HCT116 (cell line): Measurements from ENCODE around the gene METTL24. TPM values are rescaled to one million over a fixed set of nuclear protein-coding genes. Genes with fewer than 3 reads are reported as not detected.

ENCODE experiments used
- ATAC-seq: fragments of 200-7000 bp; cut with Tn5 transposase; 2 replicates; pipeline ENCODE4 v1.9.1; 2020; ENCODE audit warnings: mild to moderate bottlenecking, moderate library complexity
- BruUV-seq: library from RNA; stranded (reverse); fragments of 400-500 nt; replicated peaks from 2 replicates; lab custom pipeline; 2021; lab: Mats Ljungman, UMichigan
- CTCF ChIA-PET: fragments of 300-600 bp; sonication (Branson Sonifier 250); formaldehyde crosslinking; loops from one replicate; lab custom pipeline; 2021; ENCODE audit warnings: antibody characterized with exemption; lab: Charles Lee
- POLR2A ChIA-PET: fragments of 300-600, 350-600 bp; sonication (Branson Sonifier 250); formaldehyde crosslinking; loops from one replicate; lab custom pipeline; 2021; ENCODE audit warnings: antibody characterized with exemption; lab: Charles Lee
- RAD21 ChIA-PET, 2 experiments: fragments of 300-600 bp; sonication (Branson Sonifier 250); formaldehyde crosslinking; loops; one replicate each; lab custom pipeline; 2023; ENCODE audit warnings: low total read pairs in 2 of 2; ENCODE audit not compliant: uncharacterized antibody in 2 of 2, unreplicated experiment in 2 of 2, low non-redundant PET in 1 of 2; lab: Charles Lee
- DNase-seq: peaks from one replicate; pipeline ENCODE4 v3.0.0-alpha.2; 2010; ENCODE audit warnings: low read depth, low spot score
- H2AFZ ChIP-seq: fragments of 200-600 bp; shearing (Covaris generic), sonication (generic); 2 replicates; pipeline ENCODE4 v1.6.1; 2017; ENCODE audit warnings: low read depth, mixed run types, mixed read lengths, antibody characterized with exemption, low read length; ENCODE audit not compliant: poor library complexity, severe bottlenecking
- H3K27ac ChIP-seq: 2 replicates; pipeline ENCODE4 v1.5.1; 2012; ENCODE audit warnings: low read depth, low read length
- H3K27me3 ChIP-seq: fragments of 200-600 bp; sonication (generic); 2 replicates; pipeline ENCODE4 v1.6.1; 2016; ENCODE audit warnings: mixed run types, low read length, mixed read lengths; ENCODE audit not compliant: insufficient read depth
- H3K36me3 ChIP-seq, 2 experiments: fragments of 200-500 bp in 1 of 2; fragments of 200-600 bp in 1 of 2; sonication (Bioruptor generic) in 1 of 2; sonication (generic) in 1 of 2; 2 replicates each; pipeline versions ENCODE4 v1.5.1 to v1.6.1; 2014 to 2016; ENCODE audit warnings: low read length in 2 of 2, inconsistent platforms in 1 of 2, mixed read lengths in 1 of 2, mixed run types in 1 of 2; ENCODE audit not compliant: insufficient read depth in 2 of 2, control insufficient read depth in 1 of 2
- H3K4me1 ChIP-seq, 2 experiments: fragments of 200-600 bp in 1 of 2; sonication (generic) in 1 of 2; 2 replicates each; pipeline versions ENCODE4 v1.5.1 to v1.6.1; 2012 to 2017; ENCODE audit warnings: low read length in 2 of 2, inconsistent platforms in 1 of 2, mild to moderate bottlenecking in 1 of 2, mixed read lengths in 1 of 2, mixed run types in 1 of 2, moderate library complexity in 1 of 2; ENCODE audit not compliant: insufficient read depth in 2 of 2, control insufficient read depth in 1 of 2
- H3K4me2 ChIP-seq: fragments of 200-600 bp; sonication (generic); 2 replicates; pipeline ENCODE4 v1.6.1; 2017; ENCODE audit warnings: mixed run types, low read length, mixed read lengths
- H3K4me3 ChIP-seq, 2 experiments: fragments of 200-600 bp in 1 of 2; sonication (generic) in 1 of 2; replicated peaks in 1 of 2; 2 replicates each; pipeline ENCODE4 v1.5.1; 2011 to 2016; ENCODE audit warnings: low read length in 2 of 2, control low read depth in 1 of 2, low read depth in 1 of 2, mild to moderate bottlenecking in 1 of 2, mixed read lengths in 1 of 2, mixed run types in 1 of 2
- H3K79me2 ChIP-seq: fragments of 200-600 bp; sonication (generic); 2 replicates; pipeline ENCODE4 v1.6.1; 2017; ENCODE audit warnings: mild to moderate bottlenecking, mixed run types, low read length, moderate library complexity, mixed read lengths; ENCODE audit not compliant: insufficient read depth
- H3K9ac ChIP-seq: fragments of 200-600 bp; sonication (generic); 2 replicates; pipeline ENCODE4 v1.6.1; 2016; ENCODE audit warnings: low read length, mixed read lengths
- H3K9me2 ChIP-seq: fragments of 200-600 bp; sonication (generic), shearing (Covaris generic); 2 replicates; pipeline ENCODE4 v1.6.1; 2017; ENCODE audit warnings: mixed run types, mild to moderate bottlenecking, moderate library complexity; ENCODE audit not compliant: insufficient read depth
- H3K9me3 ChIP-seq, 2 experiments: fragments of 200-500 bp in 1 of 2; fragments of 200-600 bp in 1 of 2; sonication (Bioruptor generic) in 1 of 2; sonication (generic) in 1 of 2; 2 replicates each; pipeline ENCODE4 v1.6.1; 2014 to 2017; ENCODE audit warnings: low read length in 2 of 2, mixed read lengths in 2 of 2, inconsistent platforms in 1 of 2, low read depth in 1 of 2, mild to moderate bottlenecking in 1 of 2, mixed run types in 1 of 2, moderate library complexity in 1 of 2; ENCODE audit not compliant: control insufficient read depth in 1 of 2, insufficient read depth in 1 of 2
- H4K20me1 ChIP-seq: fragments of 200-600 bp; sonication (generic), shearing (Covaris generic); 2 replicates; pipeline ENCODE4 v1.6.1; 2017; ENCODE audit warnings: mixed run types, mild to moderate bottlenecking, moderate library complexity; ENCODE audit not compliant: insufficient read depth
- ATF3 ChIP-seq: IDR thresholded peaks from 2 replicates; pipeline ENCODE4 v1.6.1; 2012
- CTCF ChIP-seq, 3 experiments: fragments of 200-600 bp in 1 of 3; sonication (generic) in 1 of 3; IDR thresholded peaks in 2 of 3; conservative IDR thresholded peaks in 1 of 3; 2 replicates each; pipeline ENCODE4 v1.5.1; 2012 to 2017; ENCODE audit warnings: low read depth in 2 of 3, low read length in 2 of 3, antibody characterized with exemption in 1 of 3, borderline replicate concordance in 1 of 3, control low read depth in 1 of 3, mild to moderate bottlenecking in 1 of 3, mixed read lengths in 1 of 3, mixed run types in 1 of 3, moderate library complexity in 1 of 3; ENCODE audit not compliant: insufficient read depth in 1 of 3
- EGR1 ChIP-seq: IDR thresholded peaks from 2 replicates; pipeline ENCODE4 v1.6.1; 2012; ENCODE audit warnings: low read depth
- ELF1 ChIP-seq: IDR thresholded peaks from 2 replicates; pipeline ENCODE4 v1.6.1; 2012; ENCODE audit warnings: low read depth, borderline replicate concordance
- EZH2 ChIP-seq: fragments of 200-600 bp; sonication (generic); IDR thresholded peaks from 2 replicates; pipeline ENCODE4 v1.6.1; 2017; ENCODE audit warnings: antibody characterized with exemption, mixed run types
- EZH2phosphoT487 ChIP-seq: fragments of 200-600 bp; IDR thresholded peaks from 2 replicates; pipeline ENCODE4 v1.6.1; 2018; ENCODE audit warnings: antibody characterized with exemption, borderline replicate concordance
- FOSL1 ChIP-seq: IDR thresholded peaks from 2 replicates; pipeline ENCODE4 v1.6.1; 2012; ENCODE audit warnings: low read depth
- MAX ChIP-seq: IDR thresholded peaks from 2 replicates; pipeline ENCODE4 v1.6.1; 2012
- POLR2A ChIP-seq: IDR thresholded peaks from 2 replicates; pipeline ENCODE4 v1.7.0; 2011; ENCODE audit warnings: borderline replicate concordance; ENCODE audit not compliant: insufficient read depth, insufficient read length; ENCODE audit errors: extremely low read depth
- RAD21 ChIP-seq: IDR thresholded peaks from 2 replicates; pipeline ENCODE4 v1.6.1; 2012; ENCODE audit warnings: low read depth, mild to moderate bottlenecking
- SIN3A ChIP-seq: IDR thresholded peaks from 2 replicates; pipeline ENCODE4 v1.6.1; 2012; ENCODE audit warnings: low read depth
- SP1 ChIP-seq: IDR thresholded peaks from 2 replicates; pipeline ENCODE4 v1.6.1; 2012; ENCODE audit warnings: low read depth
- SRF ChIP-seq: IDR thresholded peaks from 2 replicates; pipeline ENCODE4 v1.6.1; 2012; ENCODE audit warnings: low read depth
- YY1 ChIP-seq: IDR thresholded peaks from 2 replicates; pipeline ENCODE4 v1.6.1; 2011; ENCODE audit warnings: low read length, low read depth, moderate library complexity, mild to moderate bottlenecking; ENCODE audit not compliant: insufficient replicate concordance; ENCODE audit errors: extremely low read depth
- ZFX ChIP-seq: fragments of 450-650 bp; IDR thresholded peaks from 2 replicates; pipeline ENCODE4 v1.6.1; 2017
- intact Hi-C: fragments of 100-400 bp; cut with micrococcal nuclease; formaldehyde crosslinking; loops from 2 replicates; pipeline ENCODE4 v1.10.0; 2022
- total RNA-seq: library from RNA; stranded (reverse); gene quantifications from one replicate; pipeline ENCODE4 v1.2.1, GENCODE V29; 2021; ENCODE audit not compliant: unreplicated experiment
- TF ChIP-seq, protein P1 (sequence below): IDR thresholded peaks from 2 replicates; pipeline ENCODE4 v1.6.1; 2012; ENCODE audit warnings: low read depth

The METTL24 gene
- total RNA-seq, 1 experiment from 2014 or later = not detected

- TF ChIP-seq CTCF (IDR thresholded peaks at IDR 0.05 in 2 of 3, conservative IDR thresholded peaks at IDR 0.05 in 1 of 3; ENCODE audit: borderline replicate concordance in 1 of 3, insufficient read depth in 1 of 3, low read depth in 2 of 3, low read length in 2 of 3) = no peak
Observed at GRCh38 chr6:110352563-110353262, 5.4 kb downstream of the METTL24 start (continued).

DNA sequence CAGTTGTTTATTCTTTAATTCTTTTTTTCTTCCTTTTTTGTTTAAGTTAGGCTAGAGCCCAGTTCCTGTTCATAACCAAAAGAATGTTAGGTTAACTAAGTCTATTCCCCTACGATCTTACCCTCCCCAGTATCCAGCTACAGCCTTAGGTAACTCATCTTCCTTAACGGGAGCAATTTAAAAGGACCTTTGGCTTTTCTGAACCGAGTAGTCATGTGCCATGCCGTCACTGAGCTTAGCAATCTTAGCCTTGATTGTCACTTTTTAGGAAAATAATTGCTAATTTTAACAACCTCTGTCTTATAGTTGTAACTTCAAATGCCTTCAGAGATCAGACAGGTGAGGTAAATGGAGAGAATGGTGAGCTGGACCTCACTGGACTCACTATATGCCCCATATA is 6.2 kb downstream of the METTL24 start:
- Histone ChIP-seq H3K36me3 (no peaks in the 10 kb centered on the region), H3K4me1 (no peaks in the 10 kb centered on the region), H2AFZ (no peak overlapping the region), H3K9me2 (no peaks in the 10 kb centered on the region), H3K9me3 (no peaks in the 10 kb centered on the region), H3K27ac (no peak overlapping the region)
- ChIA-PET CTCF (interaction anchor here (1.0 kb wide), 1 partner anchor 10 kb away, joined by 3 read pairs; no protein-coding TSS in a partner anchor), POLR2A (no interaction called here)
- ATAC-seq = no peak
- no TSS peak for BruUV-seq
- TF ChIP-seq EZH2 (no peak), EZH2phosphoT487 (no peak), YY1 (no peak), SIN3A (no peak), CTCF (IDR thresholded peaks at IDR 0.05 in 2 of 3, conservative IDR thresholded peaks at IDR 0.05 in 1 of 3; ENCODE audit: borderline replicate concordance in 1 of 3, insufficient read depth in 1 of 3, low read depth in 2 of 3, low read length in 2 of 3) (no peak), ZFX (no peak), MAX (no peak), SP1 (no peak), POLR2A (no peak), FOSL1 (no peak), ELF1 (no peak), ATF3 (no peak), SRF (no peak), RAD21 (no peak), EGR1 (no peak)
- TF ChIP-seq, protein P1, sequence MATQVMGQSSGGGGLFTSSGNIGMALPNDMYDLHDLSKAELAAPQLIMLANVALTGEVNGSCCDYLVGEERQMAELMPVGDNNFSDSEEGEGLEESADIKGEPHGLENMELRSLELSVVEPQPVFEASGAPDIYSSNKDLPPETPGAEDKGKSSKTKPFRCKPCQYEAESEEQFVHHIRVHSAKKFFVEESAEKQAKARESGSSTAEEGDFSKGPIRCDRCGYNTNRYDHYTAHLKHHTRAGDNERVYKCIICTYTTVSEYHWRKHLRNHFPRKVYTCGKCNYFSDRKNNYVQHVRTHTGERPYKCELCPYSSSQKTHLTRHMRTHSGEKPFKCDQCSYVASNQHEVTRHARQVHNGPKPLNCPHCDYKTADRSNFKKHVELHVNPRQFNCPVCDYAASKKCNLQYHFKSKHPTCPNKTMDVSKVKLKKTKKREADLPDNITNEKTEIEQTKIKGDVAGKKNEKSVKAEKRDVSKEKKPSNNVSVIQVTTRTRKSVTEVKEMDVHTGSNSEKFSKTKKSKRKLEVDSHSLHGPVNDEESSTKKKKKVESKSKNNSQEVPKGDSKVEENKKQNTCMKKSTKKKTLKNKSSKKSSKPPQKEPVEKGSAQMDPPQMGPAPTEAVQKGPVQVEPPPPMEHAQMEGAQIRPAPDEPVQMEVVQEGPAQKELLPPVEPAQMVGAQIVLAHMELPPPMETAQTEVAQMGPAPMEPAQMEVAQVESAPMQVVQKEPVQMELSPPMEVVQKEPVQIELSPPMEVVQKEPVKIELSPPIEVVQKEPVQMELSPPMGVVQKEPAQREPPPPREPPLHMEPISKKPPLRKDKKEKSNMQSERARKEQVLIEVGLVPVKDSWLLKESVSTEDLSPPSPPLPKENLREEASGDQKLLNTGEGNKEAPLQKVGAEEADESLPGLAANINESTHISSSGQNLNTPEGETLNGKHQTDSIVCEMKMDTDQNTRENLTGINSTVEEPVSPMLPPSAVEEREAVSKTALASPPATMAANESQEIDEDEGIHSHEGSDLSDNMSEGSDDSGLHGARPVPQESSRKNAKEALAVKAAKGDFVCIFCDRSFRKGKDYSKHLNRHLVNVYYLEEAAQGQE = no peak
- TF ChIP-seq, all 23 proteins: peak for 0
- intact Hi-C loops = no loop called here
- no peaks in the 10 kb centered on the region for H3K27me3 ChIP-seq
- H3K4me2 ChIP-seq = no peak overlapping the region
- H3K9ac ChIP-seq = no peak overlapping the region
- no peaks in the 10 kb centered on the region for H4K20me1 ChIP-seq
- no peak for DNase-seq
- no peak overlapping the region for H3K4me3 ChIP-seq
- RAD21 ChIA-PET = no interaction called here
- no peaks in the 10 kb centered on the region for H3K79me2 ChIP-seq
